HCT116 (cell line): ENCODE measurements around the gene SLC24A3. TPM values are rescaled to one million over a fixed set of nuclear protein-coding genes. Genes with fewer than 3 reads are reported as not detected.

Source experiments
- ATAC-seq: fragments of 200-7000 bp; cut with Tn5 transposase; 2 replicates; pipeline ENCODE4 v1.9.1; 2020; ENCODE audit warnings: mild to moderate bottlenecking, moderate library complexity
- BruUV-seq: library from RNA; stranded (reverse); fragments of 400-500 nt; replicated peaks from 2 replicates; lab custom pipeline; 2021; lab: Mats Ljungman, UMichigan
- CTCF ChIA-PET: fragments of 300-600 bp; sonication (Branson Sonifier 250); formaldehyde crosslinking; loops from one replicate; lab custom pipeline; 2021; ENCODE audit warnings: antibody characterized with exemption; lab: Charles Lee
- POLR2A ChIA-PET: fragments of 300-600, 350-600 bp; sonication (Branson Sonifier 250); formaldehyde crosslinking; loops from one replicate; lab custom pipeline; 2021; ENCODE audit warnings: antibody characterized with exemption; lab: Charles Lee
- RAD21 ChIA-PET, 2 experiments: fragments of 300-600 bp; sonication (Branson Sonifier 250); formaldehyde crosslinking; loops; one replicate each; lab custom pipeline; 2023; ENCODE audit warnings: low total read pairs in 2 of 2; ENCODE audit not compliant: uncharacterized antibody in 2 of 2, unreplicated experiment in 2 of 2, low non-redundant PET in 1 of 2; lab: Charles Lee
- DNase-seq: peaks from one replicate; pipeline ENCODE4 v3.0.0-alpha.2; 2010; ENCODE audit warnings: low read depth, low spot score
- H2AFZ ChIP-seq: fragments of 200-600 bp; shearing (Covaris generic), sonication (generic); 2 replicates; pipeline ENCODE4 v1.6.1; 2017; ENCODE audit warnings: low read depth, mixed run types, mixed read lengths, antibody characterized with exemption, low read length; ENCODE audit not compliant: poor library complexity, severe bottlenecking
- H3K27ac ChIP-seq: 2 replicates; pipeline ENCODE4 v1.5.1; 2012; ENCODE audit warnings: low read depth, low read length
- H3K27me3 ChIP-seq: fragments of 200-600 bp; sonication (generic); 2 replicates; pipeline ENCODE4 v1.6.1; 2016; ENCODE audit warnings: mixed run types, low read length, mixed read lengths; ENCODE audit not compliant: insufficient read depth
- H3K36me3 ChIP-seq, 2 experiments: fragments of 200-500 bp in 1 of 2; fragments of 200-600 bp in 1 of 2; sonication (Bioruptor generic) in 1 of 2; sonication (generic) in 1 of 2; 2 replicates each; pipeline versions ENCODE4 v1.5.1 to v1.6.1; 2014 to 2016; ENCODE audit warnings: low read length in 2 of 2, inconsistent platforms in 1 of 2, mixed read lengths in 1 of 2, mixed run types in 1 of 2; ENCODE audit not compliant: insufficient read depth in 2 of 2, control insufficient read depth in 1 of 2
- H3K4me1 ChIP-seq, 2 experiments: fragments of 200-600 bp in 1 of 2; sonication (generic) in 1 of 2; 2 replicates each; pipeline versions ENCODE4 v1.5.1 to v1.6.1; 2012 to 2017; ENCODE audit warnings: low read length in 2 of 2, inconsistent platforms in 1 of 2, mild to moderate bottlenecking in 1 of 2, mixed read lengths in 1 of 2, mixed run types in 1 of 2, moderate library complexity in 1 of 2; ENCODE audit not compliant: insufficient read depth in 2 of 2, control insufficient read depth in 1 of 2
- H3K4me2 ChIP-seq: fragments of 200-600 bp; sonication (generic); 2 replicates; pipeline ENCODE4 v1.6.1; 2017; ENCODE audit warnings: mixed run types, low read length, mixed read lengths
- H3K4me3 ChIP-seq, 2 experiments: fragments of 200-600 bp in 1 of 2; sonication (generic) in 1 of 2; replicated peaks in 1 of 2; 2 replicates each; pipeline ENCODE4 v1.5.1; 2011 to 2016; ENCODE audit warnings: low read length in 2 of 2, control low read depth in 1 of 2, low read depth in 1 of 2, mild to moderate bottlenecking in 1 of 2, mixed read lengths in 1 of 2, mixed run types in 1 of 2
- H3K79me2 ChIP-seq: fragments of 200-600 bp; sonication (generic); 2 replicates; pipeline ENCODE4 v1.6.1; 2017; ENCODE audit warnings: mild to moderate bottlenecking, mixed run types, low read length, moderate library complexity, mixed read lengths; ENCODE audit not compliant: insufficient read depth
- H3K9ac ChIP-seq: fragments of 200-600 bp; sonication (generic); 2 replicates; pipeline ENCODE4 v1.6.1; 2016; ENCODE audit warnings: low read length, mixed read lengths
- H3K9me2 ChIP-seq: fragments of 200-600 bp; sonication (generic), shearing (Covaris generic); 2 replicates; pipeline ENCODE4 v1.6.1; 2017; ENCODE audit warnings: mixed run types, mild to moderate bottlenecking, moderate library complexity; ENCODE audit not compliant: insufficient read depth
- H3K9me3 ChIP-seq, 2 experiments: fragments of 200-500 bp in 1 of 2; fragments of 200-600 bp in 1 of 2; sonication (Bioruptor generic) in 1 of 2; sonication (generic) in 1 of 2; 2 replicates each; pipeline ENCODE4 v1.6.1; 2014 to 2017; ENCODE audit warnings: low read length in 2 of 2, mixed read lengths in 2 of 2, inconsistent platforms in 1 of 2, low read depth in 1 of 2, mild to moderate bottlenecking in 1 of 2, mixed run types in 1 of 2, moderate library complexity in 1 of 2; ENCODE audit not compliant: control insufficient read depth in 1 of 2, insufficient read depth in 1 of 2
- H4K20me1 ChIP-seq: fragments of 200-600 bp; sonication (generic), shearing (Covaris generic); 2 replicates; pipeline ENCODE4 v1.6.1; 2017; ENCODE audit warnings: mixed run types, mild to moderate bottlenecking, moderate library complexity; ENCODE audit not compliant: insufficient read depth
- CBX3 ChIP-seq: IDR thresholded peaks from 2 replicates; pipeline ENCODE4 v1.6.1; 2012; ENCODE audit warnings: low read depth
- CTCF ChIP-seq, 3 experiments: fragments of 200-600 bp in 1 of 3; sonication (generic) in 1 of 3; IDR thresholded peaks in 2 of 3; conservative IDR thresholded peaks in 1 of 3; 2 replicates each; pipeline ENCODE4 v1.5.1; 2012 to 2017; ENCODE audit warnings: low read depth in 2 of 3, low read length in 2 of 3, antibody characterized with exemption in 1 of 3, borderline replicate concordance in 1 of 3, control low read depth in 1 of 3, mild to moderate bottlenecking in 1 of 3, mixed read lengths in 1 of 3, mixed run types in 1 of 3, moderate library complexity in 1 of 3; ENCODE audit not compliant: insufficient read depth in 1 of 3
- EGR1 ChIP-seq: IDR thresholded peaks from 2 replicates; pipeline ENCODE4 v1.6.1; 2012; ENCODE audit warnings: low read depth
- EZH2 ChIP-seq: fragments of 200-600 bp; sonication (generic); IDR thresholded peaks from 2 replicates; pipeline ENCODE4 v1.6.1; 2017; ENCODE audit warnings: antibody characterized with exemption, mixed run types
- MAX ChIP-seq: IDR thresholded peaks from 2 replicates; pipeline ENCODE4 v1.6.1; 2012
- POLR2AphosphoS5 ChIP-seq: IDR thresholded peaks from 2 replicates; pipeline ENCODE4 v1.6.1; 2011; ENCODE audit warnings: mild to moderate bottlenecking, low read depth, low read length, moderate library complexity
- SP1 ChIP-seq: IDR thresholded peaks from 2 replicates; pipeline ENCODE4 v1.6.1; 2012; ENCODE audit warnings: low read depth
- SRF ChIP-seq: IDR thresholded peaks from 2 replicates; pipeline ENCODE4 v1.6.1; 2012; ENCODE audit warnings: low read depth
- TCF7L2 ChIP-seq: IDR thresholded peaks from 2 replicates; pipeline ENCODE4 v1.7.0; 2011; ENCODE audit warnings: borderline replicate concordance, inconsistent platforms; ENCODE audit not compliant: insufficient read depth, insufficient read length; ENCODE audit errors: extremely low read depth
- YY1 ChIP-seq: IDR thresholded peaks from 2 replicates; pipeline ENCODE4 v1.6.1; 2011; ENCODE audit warnings: low read length, low read depth, moderate library complexity, mild to moderate bottlenecking; ENCODE audit not compliant: insufficient replicate concordance; ENCODE audit errors: extremely low read depth
- ZNF274 ChIP-seq: fragments of 200-500 bp; sonication (Bioruptor generic); IDR thresholded peaks from 2 replicates; pipeline ENCODE4 v1.6.1; 2014; ENCODE audit warnings: mild to moderate bottlenecking, low read depth, low read length, inconsistent platforms
- intact Hi-C: fragments of 100-400 bp; cut with micrococcal nuclease; formaldehyde crosslinking; loops from 2 replicates; pipeline ENCODE4 v1.10.0; 2022
- total RNA-seq: library from RNA; stranded (reverse); gene quantifications from one replicate; pipeline ENCODE4 v1.2.1, GENCODE V29; 2021; ENCODE audit not compliant: unreplicated experiment
- TF ChIP-seq, protein P1 (sequence below): IDR thresholded peaks from 2 replicates; pipeline ENCODE4 v1.6.1; 2012

Gene SLC24A3
- total RNA-seq, 1 experiment from 2014 or later: not detected

DNA sequence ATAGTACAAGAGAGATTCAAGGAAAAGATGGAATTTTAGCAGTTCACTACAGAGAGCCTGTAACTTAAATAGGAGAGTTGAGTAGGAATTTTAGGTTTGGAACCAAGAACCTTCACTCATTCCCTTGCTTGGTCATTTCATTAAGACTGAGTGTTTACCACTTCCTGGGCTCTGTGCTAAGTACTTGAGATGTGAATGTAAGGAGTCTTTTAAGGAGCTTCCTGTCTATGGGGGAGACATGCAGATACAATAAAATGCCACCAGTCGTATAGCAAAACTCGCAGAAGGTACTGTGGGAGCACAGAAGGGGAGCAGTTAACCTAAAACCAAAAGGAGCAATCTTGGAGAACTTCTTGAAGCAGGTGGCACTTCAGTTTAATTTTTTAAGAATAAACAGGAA, 204.2 kb downstream of the SLC24A3 start:
- Histone ChIP-seq H4K20me1 (no peaks in the 10 kb centered on the region), H2AFZ (no peak overlapping the region), H3K4me2 (no peak overlapping the region), H3K27me3 (no peaks in the 10 kb centered on the region), H3K36me3 (no peaks in the 10 kb centered on the region), H3K9ac (no peak overlapping the region), H3K4me1 (no peaks in the 10 kb centered on the region), H3K4me3 (no peak overlapping the region), H3K9me3 (no peaks in the 10 kb centered on the region; a peak in 1 of 4 replicates), H3K27ac (no peak overlapping the region), H3K9me2 (no peaks in the 10 kb centered on the region), H3K79me2 (no peaks in the 10 kb centered on the region)
- RAD21 ChIA-PET: no interaction called here
- CTCF ChIA-PET: no interaction called here
- TF ChIP-seq EGR1: no peak
- no peak for TF ChIP-seq YY1
- TF ChIP-seq POLR2AphosphoS5: no peak
- TF ChIP-seq CTCF (IDR thresholded peaks at IDR 0.05 in 2 of 3, conservative IDR thresholded peaks at IDR 0.05 in 1 of 3; ENCODE audit: borderline replicate concordance in 1 of 3, insufficient read depth in 1 of 3, low read depth in 2 of 3, low read length in 2 of 3): no peak
- no peak for TF ChIP-seq CBX3
- no peak for TF ChIP-seq MAX
- TF ChIP-seq TCF7L2: no peak
- TF ChIP-seq ZNF274: no peak
- no peak for TF ChIP-seq EZH2
- no peak for TF ChIP-seq SP1
- no peak for TF ChIP-seq SRF
- TF ChIP-seq, protein P1, sequence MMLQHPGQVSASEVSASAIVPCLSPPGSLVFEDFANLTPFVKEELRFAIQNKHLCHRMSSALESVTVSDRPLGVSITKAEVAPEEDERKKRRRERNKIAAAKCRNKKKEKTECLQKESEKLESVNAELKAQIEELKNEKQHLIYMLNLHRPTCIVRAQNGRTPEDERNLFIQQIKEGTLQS: no peak
- no peak for ATAC-seq
- DNase-seq: no peak
- intact Hi-C loops: no loop called here
- POLR2A ChIA-PET: no interaction called here
- BruUV-seq: no TSS peak
